ENCODE results near the gene EIF2A.
A peak's percentile ranks its signal among the peaks of the same experiment; 100 is the strongest.
"Not testable (repeated sequence)": the region's sequence is repeated elsewhere in the genome, so short reads cannot be mapped to it uniquely, and the experiment has no call there.

The EIF2A gene

GRCh38 chr3:150602426-150603152 is 56.0 kb downstream of the EIF2A start:
- DNase-seq (ENCODE audit: low read depth), result no peak

DNA sequence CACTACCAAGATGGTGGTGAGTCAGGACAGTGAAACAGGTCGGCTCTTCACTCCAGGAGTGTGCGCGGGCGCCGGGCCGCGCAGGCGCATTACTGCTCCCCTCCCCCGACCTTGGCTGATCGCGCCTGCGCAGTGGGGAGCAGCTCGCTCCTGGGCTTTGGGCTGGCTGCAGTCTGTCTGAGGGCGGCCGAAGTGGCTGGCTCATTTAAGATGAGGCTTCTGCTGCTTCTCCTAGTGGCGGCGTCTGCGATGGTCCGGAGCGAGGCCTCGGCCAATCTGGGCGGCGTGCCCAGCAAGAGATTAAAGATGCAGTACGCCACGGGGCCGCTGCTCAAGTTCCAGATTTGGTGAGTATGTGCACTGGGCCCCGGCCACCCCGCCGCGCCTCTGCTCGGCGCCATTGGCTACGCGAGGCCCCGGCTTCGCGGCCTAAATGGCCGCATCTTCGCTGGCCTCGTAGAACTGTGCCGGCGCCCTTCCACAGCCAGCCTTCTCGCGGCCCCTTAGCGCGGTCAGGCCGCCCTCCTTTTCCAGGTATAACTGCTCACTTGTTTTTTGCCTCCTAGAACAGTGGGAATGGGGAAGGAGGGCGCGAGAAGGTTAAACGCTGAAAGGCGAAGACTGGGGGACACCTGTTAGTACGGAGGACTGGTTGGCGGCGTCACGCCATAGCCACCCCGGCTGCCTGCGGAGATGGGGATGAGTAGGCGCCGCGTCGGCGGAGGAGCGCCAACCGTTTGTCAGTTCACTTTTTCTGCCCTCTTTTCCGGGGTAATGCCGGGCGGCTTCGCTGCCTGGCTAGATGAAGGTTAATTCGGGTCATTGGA is 56.8 kb downstream of the EIF2A start, which contains the start of gene SELENOT:
TSS of gene SELENOT (plus strand) at position 169 of the 827 bp plus-strand sequence. CDS start at position 211, 42 bp downstream.
- DNase-seq (ENCODE audit: low read depth), result peak; percentile 92

- DNase-seq (ENCODE audit: low read depth), result no peak
These were observed 57.4 kb downstream of the EIF2A start for GRCh38 chr3:150603980-150604319.

GRCh38 chr3:150605998-150606641 is 59.5 kb downstream of the EIF2A start:
- DNase-seq (ENCODE audit: low read depth), result no peak

GRCh38 chr3:150607267-150608065 is 60.9 kb downstream of the EIF2A start:
- peak; percentile 21 for DNase-seq (ENCODE audit: low read depth)

DNA sequence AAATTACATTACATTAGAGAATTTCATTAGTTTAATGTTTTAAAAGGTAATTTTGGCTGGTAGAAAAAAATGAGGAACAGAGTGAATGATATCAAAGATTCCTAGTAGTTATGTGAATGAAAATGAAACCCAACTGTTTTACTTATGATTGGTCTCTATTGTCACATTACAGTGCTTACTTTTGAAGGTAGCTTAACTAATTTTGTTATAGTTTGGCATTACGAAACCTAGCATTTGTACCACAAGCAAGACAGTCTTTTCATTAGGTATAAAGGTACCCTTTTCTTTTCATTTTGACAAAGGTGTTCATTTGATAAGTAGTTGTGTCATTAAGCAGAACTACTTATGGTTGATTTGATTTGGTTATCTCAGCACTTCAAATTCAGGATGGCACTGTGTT is 63.4 kb downstream of the EIF2A start:
- DNase-seq (ENCODE audit: low read depth), result no peak

DNA sequence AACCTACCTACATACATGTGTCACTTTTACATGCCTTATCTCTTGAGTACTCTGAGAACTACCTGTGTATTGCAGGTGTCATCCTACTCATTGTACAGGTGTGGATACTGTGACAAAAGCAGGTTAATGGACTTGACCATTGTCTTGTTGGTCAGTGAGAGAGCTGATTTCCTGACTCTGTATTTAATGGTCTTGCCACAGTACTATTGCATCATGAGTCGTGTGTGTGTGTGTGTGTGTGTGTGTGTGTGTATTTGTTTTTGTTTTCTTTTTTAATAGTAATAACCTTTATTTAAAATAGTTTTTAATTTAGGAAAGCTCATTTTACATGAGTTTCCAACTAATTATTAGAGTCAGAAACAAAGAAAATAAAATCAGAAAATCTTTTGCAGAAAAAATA is 64.2 kb downstream of the EIF2A start:
- DNase-seq (ENCODE audit: low read depth), result peak; percentile 46

- no peak for DNase-seq (ENCODE audit: low read depth)
These were observed 65.1 kb downstream of the EIF2A start for GRCh38 chr3:150611666-150612065.

DNA sequence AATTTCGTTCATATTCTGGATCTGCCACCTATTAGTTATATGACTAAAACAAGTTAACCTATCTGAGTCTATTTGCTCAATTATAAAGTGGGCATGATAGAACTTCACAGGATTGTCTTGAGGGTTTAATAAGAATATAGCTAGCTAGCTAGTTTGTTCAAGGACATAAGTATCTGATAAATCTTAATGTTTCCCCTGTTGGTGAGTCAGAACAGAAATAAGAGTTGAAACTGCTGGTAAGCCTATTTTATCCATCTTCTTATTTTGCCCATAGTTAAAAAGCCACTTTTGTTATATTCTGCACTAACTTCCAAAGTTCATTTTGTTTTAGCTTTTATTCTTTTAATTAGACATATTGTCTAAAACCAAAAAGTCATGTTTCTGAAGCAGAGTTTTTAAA is 65.9 kb downstream of the EIF2A start:
- no peak for DNase-seq (ENCODE audit: low read depth)

- no peak for DNase-seq (ENCODE audit: low read depth)
These were observed 66.4 kb downstream of the EIF2A start for GRCh38 chr3:150613034-150613433.

GRCh38 chr3:150613709-150614480 is 67.3 kb downstream of the EIF2A start:
- no peak for DNase-seq (ENCODE audit: low read depth)

GRCh38 chr3:150620002-150620689 is 73.6 kb downstream of the EIF2A start:
- DNase-seq (ENCODE audit: low read depth), result no peak

- not testable (repeated sequence) for DNase-seq (ENCODE audit: low read depth)
These were observed 76.4 kb downstream of the EIF2A start for GRCh38 chr3:150622955-150623354.

DNA sequence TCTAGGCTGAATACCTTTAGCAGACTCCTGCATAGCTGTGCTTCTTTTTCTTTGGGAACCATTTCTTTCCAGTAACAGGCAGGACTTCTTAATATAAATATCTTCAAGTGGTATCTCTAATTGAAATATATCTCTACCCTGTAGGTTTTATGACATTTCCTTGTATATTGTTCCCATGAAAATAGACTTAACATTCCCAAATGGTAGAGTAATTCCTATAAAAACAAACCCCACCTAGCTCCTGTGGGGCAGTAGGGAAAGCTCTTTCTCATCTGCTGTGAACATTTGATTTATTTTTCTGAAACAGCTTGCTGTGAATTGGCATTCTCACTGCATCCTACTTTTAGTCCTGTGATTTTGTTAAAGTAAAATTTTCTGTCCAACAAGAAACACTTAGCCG is 77.4 kb downstream of the EIF2A start:
- no peak for DNase-seq (ENCODE audit: low read depth)

GRCh38 chr3:150626148-150626930 is 79.8 kb downstream of the EIF2A start:
- DNase-seq (ENCODE audit: low read depth), result peak; percentile 53

DNA sequence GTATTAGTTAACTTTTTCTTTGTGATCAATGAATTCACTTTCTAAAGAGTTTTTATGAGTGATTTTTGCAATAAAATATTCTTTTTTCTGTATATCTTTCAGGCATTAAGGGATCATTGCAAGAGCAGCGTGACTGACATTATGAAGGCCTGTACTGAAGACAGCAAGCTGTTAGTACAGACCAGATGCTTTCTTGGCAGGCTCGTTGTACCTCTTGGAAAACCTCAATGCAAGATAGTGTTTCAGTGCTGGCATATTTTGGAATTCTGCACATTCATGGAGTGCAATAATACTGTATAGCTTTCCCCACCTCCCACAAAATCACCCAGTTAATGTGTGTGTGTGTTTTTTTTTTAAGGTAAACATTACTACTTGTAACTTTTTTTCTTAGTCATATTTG is 81.0 kb downstream of the EIF2A start:
- peak; percentile 94 for DNase-seq (ENCODE audit: low read depth)

DNA sequence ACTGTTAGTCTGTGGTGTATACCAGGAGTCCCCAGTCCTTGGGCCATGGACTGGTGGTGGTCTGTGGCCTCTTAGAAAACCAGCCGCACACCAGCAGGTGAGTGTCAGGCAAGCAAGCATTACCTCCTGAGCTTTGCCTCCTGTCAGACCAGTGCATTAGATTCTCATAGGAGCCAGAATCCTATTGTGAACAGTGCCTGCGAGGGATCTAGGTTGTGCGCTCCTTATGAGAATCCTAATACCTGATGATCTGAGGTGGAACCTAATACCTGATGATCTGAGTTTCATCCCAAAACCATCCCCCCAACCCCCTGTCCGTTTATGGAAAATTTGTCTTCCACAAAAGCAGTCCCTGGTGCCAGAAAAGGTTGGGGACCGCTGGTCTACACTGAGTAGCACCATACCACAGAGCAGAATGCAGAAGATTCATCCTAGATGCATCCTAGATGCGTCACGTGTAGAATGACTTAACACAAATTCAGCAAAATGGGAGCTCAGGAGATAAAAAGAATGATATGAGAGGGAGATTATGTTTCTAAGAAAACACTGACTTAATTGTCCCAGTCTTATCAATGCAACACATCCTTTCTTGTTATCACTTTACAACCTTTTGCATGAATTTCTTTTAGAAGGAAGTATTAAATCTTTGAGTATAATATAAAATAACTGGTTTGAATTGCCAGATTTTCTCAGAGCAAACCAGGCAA is 85.1 kb downstream of the EIF2A start:
- DNase-seq (ENCODE audit: low read depth), result no peak

DNA sequence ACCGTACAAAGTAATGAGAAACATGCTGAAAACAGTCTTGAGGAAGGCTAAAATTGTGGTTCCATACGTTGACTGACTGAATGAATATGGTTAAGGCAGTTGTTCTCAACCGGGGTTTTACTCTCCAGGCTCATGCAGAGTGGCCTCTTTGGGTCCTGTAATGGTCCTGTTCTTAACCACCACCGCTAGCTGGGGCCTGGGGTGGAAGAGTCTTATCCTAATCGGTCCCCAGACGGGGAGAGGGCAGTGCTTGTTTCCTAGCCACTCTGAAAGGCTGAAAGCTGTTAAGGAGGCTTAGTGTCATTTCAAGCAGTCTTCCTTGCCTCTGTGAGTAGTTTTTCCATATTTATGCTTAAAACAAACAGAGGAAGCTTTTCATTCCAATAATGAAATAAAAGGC is 88.5 kb downstream of the EIF2A start:
- DNase-seq (ENCODE audit: low read depth), result no peak

- no peak for DNase-seq (ENCODE audit: low read depth)
These were observed 88.9 kb downstream of the EIF2A start for GRCh38 chr3:150635526-150635925.
